DOHH2 (cell line): ENCODE results near the gene PLEKHN1.

Experiments used
- EZH2phosphoT487 ChIP-seq: fragments of 200-600 bp; sonication (generic); IDR thresholded peaks from 2 replicates; pipeline ENCODE4 v1.6.1; 2017; ENCODE audit warnings: borderline replicate concordance, mild to moderate bottlenecking, antibody characterized with exemption, low read length, moderate library complexity, mixed read lengths
- TF ChIP-seq, protein P1 (sequence below): fragments of 200-600 bp; sonication (generic); IDR thresholded peaks from one replicate; pipeline ENCODE4 v1.5.1; 2014; ENCODE audit warnings: antibody characterized with exemption, mild to moderate bottlenecking, low read depth, low read length; ENCODE audit not compliant: poor library complexity, severe bottlenecking

DNA sequence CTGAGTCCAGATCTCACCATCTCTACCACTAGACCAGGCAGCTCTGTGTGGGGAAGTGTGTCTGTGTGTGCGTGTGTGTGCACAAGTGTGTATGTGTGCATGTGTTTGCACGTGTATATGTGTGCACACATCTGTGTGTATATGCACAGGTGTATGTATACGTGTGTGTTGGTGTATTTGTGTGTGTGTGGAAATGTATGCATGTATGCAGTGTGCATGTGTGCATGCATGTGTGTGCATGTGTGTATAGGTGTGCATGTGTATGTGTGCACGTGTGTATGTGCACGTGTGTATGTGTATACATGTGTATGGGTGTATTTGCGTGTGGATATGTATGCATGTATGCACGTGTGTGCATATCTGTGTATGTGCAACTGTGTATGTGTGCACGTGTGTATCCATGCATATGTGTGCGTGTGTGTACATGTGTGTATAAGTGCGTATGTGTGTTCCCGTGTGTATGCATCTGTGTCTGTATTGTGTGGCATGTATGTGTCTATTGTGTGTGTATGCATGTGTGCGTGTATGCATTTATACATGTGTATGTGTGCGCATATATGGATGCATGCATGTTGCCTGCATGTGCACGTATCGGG, 3.1 kb downstream of the PLEKHN1 start:
- TF ChIP-seq, protein P1, sequence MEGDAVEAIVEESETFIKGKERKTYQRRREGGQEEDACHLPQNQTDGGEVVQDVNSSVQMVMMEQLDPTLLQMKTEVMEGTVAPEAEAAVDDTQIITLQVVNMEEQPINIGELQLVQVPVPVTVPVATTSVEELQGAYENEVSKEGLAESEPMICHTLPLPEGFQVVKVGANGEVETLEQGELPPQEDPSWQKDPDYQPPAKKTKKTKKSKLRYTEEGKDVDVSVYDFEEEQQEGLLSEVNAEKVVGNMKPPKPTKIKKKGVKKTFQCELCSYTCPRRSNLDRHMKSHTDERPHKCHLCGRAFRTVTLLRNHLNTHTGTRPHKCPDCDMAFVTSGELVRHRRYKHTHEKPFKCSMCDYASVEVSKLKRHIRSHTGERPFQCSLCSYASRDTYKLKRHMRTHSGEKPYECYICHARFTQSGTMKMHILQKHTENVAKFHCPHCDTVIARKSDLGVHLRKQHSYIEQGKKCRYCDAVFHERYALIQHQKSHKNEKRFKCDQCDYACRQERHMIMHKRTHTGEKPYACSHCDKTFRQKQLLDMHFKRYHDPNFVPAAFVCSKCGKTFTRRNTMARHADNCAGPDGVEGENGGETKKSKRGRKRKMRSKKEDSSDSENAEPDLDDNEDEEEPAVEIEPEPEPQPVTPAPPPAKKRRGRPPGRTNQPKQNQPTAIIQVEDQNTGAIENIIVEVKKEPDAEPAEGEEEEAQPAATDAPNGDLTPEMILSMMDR = no peak
- no peak for TF ChIP-seq EZH2phosphoT487
